ENCODE results near the gene SCARB1. TPM values are rescaled to one million over a fixed set of nuclear protein-coding genes. Genes with fewer than 3 reads are reported as not detected.

Gene SCARB1
- total RNA-seq, 1 donor from 2014 or later, result 11.9 TPM

DNA sequence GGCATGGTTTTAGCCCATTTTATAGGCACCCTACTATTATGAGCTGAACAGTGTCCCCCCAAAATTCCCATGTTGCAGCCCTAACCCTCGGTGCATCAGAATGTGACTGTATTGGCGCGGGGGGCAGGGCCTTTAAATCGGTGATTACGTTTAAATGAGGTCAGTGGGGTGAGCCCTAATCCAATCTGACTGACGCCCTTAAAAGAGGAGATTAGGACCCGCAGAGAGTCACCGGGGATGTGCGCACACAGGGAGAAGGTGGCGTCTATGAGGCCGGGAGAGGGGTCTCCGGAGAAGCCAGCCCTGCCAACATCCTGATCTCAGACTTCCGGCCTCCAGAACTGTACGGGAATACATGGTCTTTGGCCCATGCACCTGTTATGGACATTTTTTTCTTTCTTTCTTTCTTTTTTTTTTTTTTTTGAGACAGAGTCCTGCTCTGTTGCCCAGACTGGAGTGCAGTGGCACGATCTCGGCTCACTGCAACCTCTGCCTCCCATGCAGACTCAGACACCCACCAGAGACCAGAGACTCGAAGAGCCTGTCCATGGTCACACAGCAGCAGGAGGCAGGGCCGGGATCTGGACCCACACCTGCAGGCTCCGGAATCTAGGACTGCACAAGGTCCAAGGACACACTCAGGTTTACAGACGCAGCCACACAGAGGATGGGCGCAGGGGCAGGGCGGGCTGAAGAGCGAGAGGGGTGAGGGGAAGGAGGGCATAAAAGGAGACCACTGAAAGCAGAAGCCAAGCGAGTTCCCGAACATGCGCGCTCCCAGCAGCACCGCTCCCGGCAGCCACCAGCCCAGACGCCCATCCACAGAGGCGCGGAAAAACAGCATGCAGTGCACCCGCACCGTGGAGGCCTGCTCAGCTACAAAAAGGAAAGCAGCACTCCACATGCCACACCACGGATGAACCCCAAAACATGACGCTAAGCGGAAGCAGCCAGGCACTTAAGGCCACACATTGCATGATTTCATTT is 19.0 kb downstream of the SCARB1 start:
- no peak for DNase-seq (ENCODE audit: low read depth in 2 of 2)

DNA sequence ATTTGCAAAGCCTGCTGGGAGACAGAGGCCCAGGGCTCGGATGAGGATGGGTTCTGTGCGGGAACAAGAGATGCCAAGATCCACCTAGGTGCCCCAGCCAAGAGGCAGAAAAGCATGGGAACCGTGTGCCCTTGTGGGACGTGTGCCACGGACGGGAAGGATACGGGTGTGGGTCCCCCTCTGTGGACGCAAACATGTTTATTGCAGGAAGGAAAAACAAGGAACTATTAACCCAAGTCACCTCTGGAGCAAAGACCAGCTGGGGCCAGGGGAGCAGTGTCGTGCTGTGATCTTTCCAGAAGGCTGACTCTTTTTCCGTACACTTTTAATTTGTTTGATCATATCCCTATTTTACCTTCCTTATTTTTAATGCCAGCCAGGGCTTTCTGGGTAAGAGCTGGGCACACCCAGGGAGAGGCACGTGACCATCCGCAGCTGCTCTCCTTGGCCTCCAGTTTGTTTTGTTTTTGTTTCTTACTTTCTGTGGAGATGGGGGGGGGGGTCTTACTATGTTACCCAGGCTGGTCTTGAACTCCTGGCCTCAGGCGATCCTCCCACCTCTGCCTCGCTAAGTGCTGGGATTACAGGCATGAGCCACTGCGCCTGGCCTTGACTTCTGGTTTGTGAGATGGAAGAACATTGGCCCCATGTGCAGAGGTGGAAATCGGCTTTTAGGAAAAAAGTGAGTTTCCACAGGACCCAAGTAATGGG is 20.7 kb downstream of the SCARB1 start:
- peak in 1 of 2 donors; percentile 29 for DNase-seq (ENCODE audit: low read depth in 2 of 2)

DNA sequence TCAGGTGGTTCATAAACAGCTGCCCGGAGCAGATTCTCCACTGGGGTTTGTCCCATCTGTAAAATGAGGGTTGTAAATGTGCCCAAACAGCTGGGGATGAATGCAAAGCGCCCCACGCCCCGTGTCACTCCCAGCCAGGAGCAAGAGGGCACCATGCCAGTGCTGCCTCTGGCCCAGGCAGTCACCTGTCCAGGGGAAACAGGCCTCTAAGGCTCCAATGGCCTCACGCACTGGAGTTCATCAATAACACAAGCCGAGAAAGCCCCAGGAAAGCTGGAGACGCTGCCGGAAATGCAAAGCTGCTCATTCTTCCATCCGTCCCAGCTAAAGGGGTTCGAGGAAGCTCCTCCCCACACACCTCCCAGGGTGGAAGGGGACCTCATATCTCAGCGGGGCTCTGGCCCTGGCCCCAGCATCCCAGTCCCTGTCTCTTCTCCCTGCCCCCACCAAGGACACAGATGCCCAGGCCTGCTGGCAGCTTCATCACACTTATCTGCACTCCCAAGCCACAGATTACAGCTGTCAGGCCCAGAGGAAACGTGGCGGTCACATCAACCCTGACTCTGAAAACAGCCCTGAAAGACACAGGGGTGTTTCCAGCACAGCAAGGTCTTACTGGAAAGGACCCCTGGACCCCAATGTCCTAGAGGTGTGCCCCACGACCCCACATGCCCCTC is 21.5 kb downstream of the SCARB1 start:
- no peak for DNase-seq (ENCODE audit: low read depth in 2 of 2)

DNA sequence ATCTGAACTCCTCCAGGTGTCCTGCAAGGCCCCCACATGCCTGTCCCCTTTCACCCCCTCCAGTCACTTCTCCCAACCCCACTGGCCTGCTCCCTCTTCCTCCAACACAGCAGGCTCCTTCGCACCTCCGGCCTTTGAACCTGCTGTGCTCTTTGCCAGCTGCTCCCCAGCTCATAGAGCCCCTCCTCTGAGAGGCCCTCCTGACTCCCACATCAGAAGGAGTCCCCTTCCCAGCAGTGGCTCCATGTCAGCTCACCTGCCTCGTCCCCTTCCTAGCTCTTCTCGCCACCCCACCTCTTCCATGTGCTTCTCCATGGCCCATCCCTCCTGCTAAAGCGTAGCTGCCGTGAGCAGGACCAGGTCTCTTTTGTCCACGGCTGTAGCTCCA is 22.1 kb downstream of the SCARB1 start:
- DNase-seq (ENCODE audit: low read depth in 2 of 2), result no peak

DNA sequence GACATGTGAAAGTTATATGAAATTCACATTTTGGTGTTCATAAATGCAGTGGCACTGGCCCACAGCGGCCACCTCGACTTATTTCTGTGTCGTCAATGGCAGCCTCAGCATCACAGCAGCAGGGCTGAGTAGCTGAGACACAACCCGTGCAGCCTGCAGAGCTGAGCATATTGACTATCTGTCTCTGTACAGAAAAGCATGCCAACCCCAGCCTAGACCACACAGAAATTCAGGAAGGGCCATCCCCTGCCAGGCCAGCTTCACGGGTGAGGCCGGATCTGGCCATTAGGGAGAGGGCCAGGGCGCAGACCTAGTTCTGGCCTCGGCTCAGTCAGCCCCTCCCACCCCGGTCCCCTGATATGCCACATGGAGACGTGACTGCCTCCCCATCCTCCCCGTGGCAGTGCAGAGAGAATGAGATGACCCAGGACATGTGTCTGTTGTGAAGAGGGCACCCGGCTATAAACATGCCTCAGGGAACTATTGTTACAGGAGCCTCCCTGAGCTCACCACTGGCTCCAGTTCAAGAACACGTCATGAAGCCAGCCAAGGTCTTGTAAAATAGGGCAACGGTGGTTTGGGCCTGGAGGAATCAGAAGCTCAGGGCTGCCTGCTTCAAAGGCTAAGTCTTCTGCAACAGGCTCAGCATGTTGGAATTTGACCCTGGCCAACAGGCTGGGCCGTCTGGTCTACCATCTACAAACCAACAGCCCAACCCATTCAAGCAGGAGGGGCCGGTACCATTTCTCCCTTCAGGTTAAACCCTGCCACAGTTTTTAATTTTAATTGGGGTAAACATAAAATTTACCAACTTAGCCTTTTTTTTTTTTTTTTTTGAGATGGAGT is 25.5 kb downstream of the SCARB1 start:
- DNase-seq (ENCODE audit: low read depth in 2 of 2), result peak; percentile 93 to 95

DNA sequence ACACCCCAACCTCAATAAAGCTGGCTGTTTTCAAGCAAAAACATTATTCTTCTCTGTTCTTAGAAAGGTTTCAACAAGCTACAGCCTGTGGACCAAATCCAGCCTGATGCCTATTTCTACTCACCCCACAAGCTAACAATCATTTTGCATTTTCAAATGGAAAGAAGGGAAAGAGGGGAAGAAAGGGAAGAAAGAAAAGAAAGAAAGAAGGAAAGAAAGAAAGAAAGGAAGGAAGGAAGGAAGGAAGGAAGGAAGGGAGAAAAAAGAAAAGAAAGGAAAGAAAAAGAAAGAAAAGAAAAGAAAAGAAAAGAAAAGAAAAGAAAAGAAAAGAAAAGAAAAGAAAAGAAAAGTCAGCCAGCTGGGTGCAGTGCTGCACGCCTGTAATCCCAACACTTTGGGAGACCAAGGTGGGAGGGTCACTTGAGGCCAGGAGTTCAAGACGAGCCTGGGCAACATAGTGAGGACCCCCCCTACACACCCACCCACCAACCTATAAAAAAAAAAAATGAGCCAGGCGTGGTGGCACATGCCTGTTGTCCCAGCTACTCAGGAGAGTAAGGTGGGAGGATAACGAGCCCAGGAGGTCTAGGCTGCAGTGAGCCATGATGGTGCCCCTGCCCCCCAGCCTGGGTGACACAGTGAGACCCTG is 26.3 kb downstream of the SCARB1 start:
- no peak for DNase-seq (ENCODE audit: low read depth in 2 of 2)

DNA sequence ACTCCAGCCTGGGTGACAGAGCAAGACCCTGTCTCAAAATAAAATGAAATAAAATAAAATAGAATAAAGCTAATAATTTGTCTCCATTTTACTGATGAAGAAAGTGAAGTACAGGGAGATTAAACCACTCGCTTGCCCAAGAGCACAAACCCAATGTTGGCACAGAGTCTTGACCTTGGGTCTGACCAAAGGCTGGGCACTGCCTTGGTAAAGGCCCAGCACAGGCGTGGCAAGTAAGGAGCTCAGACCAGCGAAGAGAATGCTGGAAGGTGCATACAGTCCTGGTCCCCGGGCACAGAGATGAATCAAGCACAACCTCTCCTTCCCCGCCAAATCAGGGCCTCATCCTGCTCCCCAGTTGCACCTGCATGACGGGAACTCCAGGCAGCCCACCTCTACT is 26.9 kb downstream of the SCARB1 start:
- DNase-seq (ENCODE audit: low read depth in 2 of 2), result no peak

DNA sequence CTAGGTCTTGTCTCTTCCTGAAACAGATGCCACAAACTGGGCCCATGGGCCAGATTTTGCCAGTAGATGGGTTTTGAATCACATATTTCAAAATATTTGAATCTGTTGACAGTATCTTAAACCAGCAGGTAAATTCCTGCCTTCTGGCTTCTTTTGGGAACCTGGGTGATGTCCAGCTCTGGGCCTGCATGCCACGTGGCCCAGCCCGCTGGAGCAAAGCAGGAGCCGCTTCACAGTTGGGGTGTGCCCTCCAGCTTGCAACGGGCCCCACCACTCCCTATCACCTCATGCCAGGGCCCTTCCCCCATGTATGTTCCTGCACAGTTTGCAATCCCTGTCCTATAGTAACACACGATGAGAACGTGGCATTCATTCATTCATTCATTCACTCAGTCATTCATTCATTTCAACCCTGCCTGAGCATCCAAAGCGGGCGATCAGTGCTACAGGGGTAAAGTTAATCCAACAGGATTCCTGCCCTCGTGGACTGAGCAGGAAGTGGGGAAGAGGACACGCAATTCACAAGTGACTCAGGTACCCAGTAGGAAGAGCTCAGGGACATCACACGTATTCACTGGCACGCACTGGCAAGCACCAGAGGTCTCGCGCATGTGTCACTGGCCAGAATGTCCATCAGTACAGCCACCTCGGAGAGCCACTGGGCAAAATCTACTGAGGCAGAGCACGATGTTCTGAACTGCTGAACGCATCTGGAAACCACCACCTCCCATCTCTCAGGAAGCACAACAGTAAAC is 27.8 kb downstream of the SCARB1 start:
- DNase-seq (ENCODE audit: low read depth in 2 of 2), result no peak

DNA sequence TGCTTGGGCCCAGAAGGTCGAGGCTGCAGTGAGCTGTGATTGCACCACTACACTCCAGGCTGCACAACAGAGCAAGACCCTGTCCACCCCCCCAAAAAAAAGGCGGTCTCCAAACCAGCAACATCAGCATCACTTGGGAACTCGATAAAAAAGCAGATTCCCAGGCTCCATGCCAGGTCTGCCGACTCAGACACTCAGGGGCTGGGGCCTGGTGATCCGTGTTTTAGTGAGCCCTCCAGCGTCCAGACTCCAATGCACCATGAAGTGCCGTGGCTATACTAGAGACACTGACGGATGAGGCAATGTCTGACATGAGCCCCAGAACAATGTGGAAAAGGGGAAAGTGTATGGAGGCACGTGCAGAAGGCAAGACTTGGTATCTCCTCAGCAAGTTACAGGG is 28.8 kb downstream of the SCARB1 start:
- no peak for DNase-seq (ENCODE audit: low read depth in 2 of 2)

DNA sequence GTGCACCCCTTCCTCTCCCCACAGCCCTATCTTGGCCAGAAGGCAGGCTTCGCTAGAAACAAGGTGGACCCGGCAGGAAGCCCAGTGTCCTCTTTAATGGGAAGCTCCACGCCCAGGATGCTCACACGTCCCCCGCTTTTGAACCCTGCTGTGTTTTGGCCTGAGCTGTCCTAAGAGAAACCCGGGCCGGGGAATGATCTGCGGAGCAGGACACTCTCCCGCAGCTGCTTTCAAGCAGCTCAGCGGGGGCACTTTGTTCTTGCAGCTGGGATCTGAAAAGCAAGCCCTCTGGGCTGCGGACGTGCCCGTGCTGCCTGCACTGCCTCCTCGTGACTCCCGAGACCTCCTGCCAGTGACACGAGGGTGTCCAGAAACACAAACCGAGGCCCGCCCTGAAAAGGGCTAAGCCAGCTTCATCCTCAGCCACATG is 30.0 kb downstream of the SCARB1 start:
- DNase-seq (ENCODE audit: low read depth in 2 of 2), result peak in 1 of 2 donors; percentile 20

DNA sequence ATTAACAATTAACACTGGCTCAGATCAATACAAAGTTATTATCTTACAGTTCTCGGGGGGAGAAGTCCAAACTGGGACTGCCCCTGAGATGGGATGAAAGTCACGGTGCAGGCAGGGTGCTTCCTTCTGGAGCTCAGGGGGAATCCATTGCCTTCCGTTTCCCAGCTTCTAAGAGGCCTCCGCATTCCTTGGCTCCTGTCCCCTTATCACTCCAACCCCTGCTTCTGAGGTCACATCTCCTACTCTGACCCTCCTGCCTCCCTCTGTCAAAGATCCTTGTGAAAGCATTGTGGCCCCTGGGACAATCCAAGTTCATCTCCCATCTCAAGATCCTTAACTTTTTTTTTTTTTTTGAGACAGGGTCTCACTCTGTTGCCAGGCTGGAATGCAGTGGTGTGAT is 30.8 kb downstream of the SCARB1 start:
- DNase-seq (ENCODE audit: low read depth in 2 of 2), result no peak

DNA sequence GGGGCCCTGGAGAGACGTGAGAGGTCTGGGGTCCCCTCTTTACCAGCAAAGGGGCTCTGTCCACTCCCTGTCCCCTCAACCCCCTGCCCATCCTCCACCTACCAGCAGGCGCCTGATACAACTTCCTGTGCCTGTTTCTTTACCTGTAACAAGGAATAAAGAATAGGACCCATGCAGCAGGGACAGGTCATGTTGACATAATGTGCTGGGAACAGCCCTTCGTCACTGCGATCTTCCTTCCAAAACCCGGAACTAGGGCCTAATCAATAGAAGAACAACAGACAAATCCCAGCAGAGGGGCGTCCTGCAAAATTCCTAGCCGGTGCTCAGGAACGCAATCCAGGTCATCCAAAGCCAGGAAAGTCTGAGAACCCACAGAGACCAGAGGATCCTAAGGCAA is 32.1 kb downstream of the SCARB1 start:
- no peak for DNase-seq (ENCODE audit: low read depth in 2 of 2)

DNA sequence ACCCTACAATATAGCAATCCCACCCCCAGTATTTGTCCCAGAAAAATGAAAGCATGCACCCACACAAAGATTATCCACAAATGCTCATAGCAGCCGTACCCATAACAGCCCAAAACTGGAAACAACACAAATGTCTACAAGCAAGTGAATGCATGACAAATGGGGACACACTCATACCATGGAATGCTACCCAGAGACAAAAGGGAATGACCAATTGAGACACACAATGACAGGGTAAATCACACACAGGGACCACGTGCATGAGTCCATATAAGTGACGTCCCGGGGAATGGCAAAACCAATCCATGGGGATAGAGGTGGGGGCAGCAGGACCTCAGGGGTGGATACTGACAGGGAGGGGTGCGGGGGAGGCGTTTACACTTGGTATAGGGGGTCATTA is 33.4 kb downstream of the SCARB1 start:
- no peak for DNase-seq (ENCODE audit: low read depth in 2 of 2)

DNA sequence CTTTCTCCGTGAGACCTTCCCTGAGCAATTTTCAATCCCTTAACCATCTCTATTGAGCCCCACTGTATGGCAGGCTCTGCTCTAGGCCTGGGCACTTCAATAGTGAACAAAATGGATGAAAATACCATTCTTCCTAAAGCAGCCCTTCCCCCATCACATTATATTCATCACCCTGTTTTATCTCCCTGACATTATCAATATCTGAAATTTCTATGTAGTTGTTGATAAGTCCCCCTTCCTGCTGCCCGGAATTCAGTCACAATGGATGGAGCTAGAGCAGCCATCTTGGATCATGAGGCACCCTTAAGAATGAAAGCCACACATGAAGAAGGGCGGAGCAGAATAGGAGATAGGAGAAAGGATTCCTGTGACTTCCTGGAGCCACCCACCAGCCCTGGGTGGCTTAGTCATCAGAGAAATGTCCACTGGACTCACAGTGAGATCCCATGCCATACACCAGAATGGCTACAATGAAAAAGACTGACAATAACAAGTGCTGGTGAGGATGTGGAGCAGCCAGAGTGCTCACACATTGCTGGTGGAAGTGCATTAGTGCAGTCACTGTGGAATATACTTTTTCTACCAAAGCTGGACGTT is 33.9 kb downstream of the SCARB1 start:
- DNase-seq (ENCODE audit: low read depth in 2 of 2), result no peak

DNA sequence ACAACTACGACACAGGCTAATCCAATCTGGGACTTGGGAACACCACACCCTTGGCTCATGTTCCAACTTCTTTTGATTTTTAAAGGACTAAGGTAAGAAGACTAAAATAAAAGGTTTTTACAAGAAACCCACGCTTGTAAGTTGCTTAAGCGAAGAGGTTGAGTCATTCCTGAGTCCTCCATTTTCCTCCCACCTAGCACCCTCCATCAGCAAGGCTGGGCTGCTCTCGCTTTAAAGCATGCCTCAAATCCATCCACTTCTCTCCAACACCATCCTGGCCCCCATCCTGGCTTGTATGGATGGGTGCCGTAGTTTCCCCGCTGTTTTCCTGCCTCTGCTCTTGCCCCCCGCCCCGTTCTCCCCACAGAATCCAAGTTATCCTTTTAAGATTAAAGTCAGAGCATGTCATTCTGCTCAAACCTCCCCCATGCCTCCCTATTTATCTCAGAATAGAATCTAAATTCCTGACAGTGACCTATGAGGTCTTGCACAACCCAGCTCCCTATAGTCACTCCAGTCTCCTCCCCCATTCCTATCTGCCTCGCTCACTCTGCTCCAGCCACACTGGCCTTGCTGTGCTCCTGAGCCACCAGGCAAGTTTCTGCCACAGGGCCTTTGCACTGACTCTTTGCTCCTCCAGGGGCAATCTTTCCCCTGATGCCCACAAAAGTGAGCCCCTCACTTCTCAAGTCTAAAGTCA is 34.5 kb downstream of the SCARB1 start:
- no peak for DNase-seq (ENCODE audit: low read depth in 2 of 2)

DNA sequence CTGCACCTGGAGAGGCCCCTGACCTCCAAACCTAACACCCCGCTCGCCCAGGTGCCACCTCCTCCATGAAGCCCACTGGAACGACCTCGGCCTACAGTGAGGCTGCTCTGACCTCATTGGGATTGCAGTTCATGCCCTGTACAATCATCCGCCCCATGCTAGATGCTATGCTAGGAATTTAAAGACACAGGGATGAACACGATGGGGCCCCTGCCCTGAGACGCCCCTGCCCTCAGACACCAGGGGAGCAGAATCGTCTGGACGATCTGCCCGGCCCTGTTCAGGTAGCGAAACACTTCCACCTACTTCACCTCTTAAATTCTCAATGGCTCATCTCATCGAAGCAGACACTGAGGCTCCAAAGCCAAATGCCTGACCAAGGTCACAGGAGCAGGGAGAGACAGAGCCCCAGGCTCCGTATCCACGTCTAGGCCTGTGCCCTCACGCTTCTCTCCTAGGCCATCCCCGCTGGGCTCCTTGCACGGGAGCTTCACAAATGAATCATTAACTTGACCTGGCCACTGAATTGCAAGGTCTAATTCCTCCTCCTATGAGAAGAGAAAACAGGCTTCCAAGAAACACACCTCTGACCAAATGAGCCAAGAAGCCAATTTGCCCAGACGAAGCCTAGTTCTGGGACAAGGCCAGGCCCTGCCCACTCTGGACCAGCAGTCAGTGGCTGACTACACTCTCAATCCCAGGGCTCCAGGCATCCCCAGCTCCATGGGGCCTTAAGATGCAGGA is 35.2 kb downstream of the SCARB1 start:
- DNase-seq (ENCODE audit: low read depth in 2 of 2), result no peak

DNA sequence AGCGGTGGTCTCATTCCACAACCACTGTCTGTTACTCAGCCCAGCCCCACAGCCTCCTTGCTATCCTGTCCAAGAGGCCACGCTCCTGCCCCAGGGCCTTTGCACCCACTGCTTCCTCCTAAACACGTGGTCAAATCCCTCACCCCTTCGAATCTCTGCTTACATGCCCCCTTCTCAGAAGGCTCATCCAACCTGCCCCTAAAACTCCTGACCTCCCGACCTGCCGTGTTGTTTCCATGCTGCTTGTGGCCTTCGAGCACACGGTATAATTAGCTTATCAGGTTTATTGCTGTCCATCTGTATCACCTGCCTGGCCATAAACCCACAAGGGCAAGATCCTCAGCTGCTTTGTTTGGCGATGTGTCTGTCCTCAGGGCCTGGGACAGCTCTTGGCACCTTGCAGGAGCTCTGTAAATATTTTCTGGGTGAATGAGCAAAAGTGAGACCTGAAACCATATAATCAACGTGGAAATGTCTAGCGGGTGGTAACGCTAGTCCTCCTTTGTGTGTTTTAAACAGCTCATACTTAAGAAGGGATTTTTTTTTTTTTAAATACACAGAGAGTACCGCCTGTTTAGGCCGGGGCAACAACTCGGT is 36.0 kb downstream of the SCARB1 start:
- DNase-seq (ENCODE audit: low read depth in 2 of 2), result no peak

DNA sequence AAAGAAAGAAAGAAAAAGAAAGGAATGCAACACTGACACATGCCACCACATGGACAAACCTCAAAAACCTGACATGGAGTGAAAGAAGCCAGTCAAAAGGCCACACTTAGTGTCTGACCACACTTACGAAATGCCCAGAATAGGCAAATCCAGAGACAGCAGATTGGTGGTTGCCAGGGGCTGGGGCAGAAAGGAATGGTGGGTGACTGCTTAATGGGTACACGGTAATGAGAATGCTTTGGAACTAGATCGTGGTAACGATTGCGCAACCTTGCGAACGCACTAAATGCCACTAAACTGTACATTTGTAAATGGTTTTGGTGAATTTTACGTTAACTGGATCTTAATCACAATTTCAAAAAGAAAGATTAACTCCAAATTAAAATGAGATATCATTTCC is 39.5 kb downstream of the SCARB1 start:
- DNase-seq (ENCODE audit: low read depth in 2 of 2), result no peak

Measured in lung microvascular endothelial cell (primary cell).